CD4-positive, alpha-beta T cell treated with Interleukin-17A for 4 hours (primary cell): ENCODE measurements around the gene XIAP.
"Not testable (repeated sequence)": the region's sequence is repeated elsewhere in the genome, so short reads cannot be mapped to it uniquely, and the experiment has no call there.

Experiments
- DNase-seq: peaks from one replicate; pipeline ENCODE4 v3.0.0-alpha.2; 2020; ENCODE audit warnings: mixed read lengths

XIAP gene

GRCh38 chrX:123859846-123860838 is at the start of gene XIAP:
Gene XIAP, plus strand, starts transcription at chrX:123860053. Its CDS starts 25,610 bp downstream, at chrX:123885663.
- peak; percentile 58 for DNase-seq

- no peak for DNase-seq
These were observed 45.5 kb upstream of the XIAP start for GRCh38 chrX:123814343-123814742.

GRCh38 chrX:123814934-123815394 is 44.9 kb upstream of the XIAP start:
- not testable (repeated sequence) for DNase-seq

- no peak for DNase-seq
These were observed 42.5 kb upstream of the XIAP start for GRCh38 chrX:123817288-123817894.

GRCh38 chrX:123818243-123818642 is 41.6 kb upstream of the XIAP start:
- DNase-seq, result no peak

GRCh38 chrX:123822965-123823364 is 36.9 kb upstream of the XIAP start:
- DNase-seq, result no peak

- no peak for DNase-seq
These were observed 29.5 kb upstream of the XIAP start for GRCh38 chrX:123830309-123830708.

- DNase-seq, result peak; percentile 70
These were observed 26.5 kb upstream of the XIAP start for GRCh38 chrX:123833387-123833786.

- DNase-seq, result no peak
These were observed 25.7 kb upstream of the XIAP start for GRCh38 chrX:123834116-123834515.

- DNase-seq, result no peak
These were observed 24.0 kb upstream of the XIAP start for GRCh38 chrX:123835661-123836371.

- DNase-seq, result not testable (repeated sequence)
These were observed 14.7 kb upstream of the XIAP start for GRCh38 chrX:123845129-123845528.

GRCh38 chrX:123846577-123847038 is 13.2 kb upstream of the XIAP start:
- DNase-seq, result no peak

- DNase-seq, result no peak
These were observed 12.8 kb upstream of the XIAP start for GRCh38 chrX:123847056-123847455.

- DNase-seq, result no peak
These were observed 10.8 kb upstream of the XIAP start for GRCh38 chrX:123849096-123849495.

- DNase-seq, result not testable (repeated sequence)
These were observed 9.9 kb upstream of the XIAP start for GRCh38 chrX:123849906-123850305.

- no peak for DNase-seq
These were observed 8.8 kb upstream of the XIAP start for GRCh38 chrX:123851079-123851478.

- DNase-seq, result no peak
These were observed 5.5 kb upstream of the XIAP start for GRCh38 chrX:123854329-123854728.

GRCh38 chrX:123859409-123859845 is 426 bp upstream of the XIAP start:
- DNase-seq, result peak; percentile 72

- DNase-seq, result no peak
These were observed 1.1 kb downstream of the XIAP start for GRCh38 chrX:123860983-123861382.

GRCh38 chrX:123869488-123869887 is 9.6 kb downstream of the XIAP start:
- no peak for DNase-seq

- no peak for DNase-seq
These were observed 11.5 kb downstream of the XIAP start for GRCh38 chrX:123871309-123871708.

- no peak for DNase-seq
These were observed 14.1 kb downstream of the XIAP start for GRCh38 chrX:123873956-123874355.

- no peak for DNase-seq
These were observed 16.3 kb downstream of the XIAP start for GRCh38 chrX:123876177-123876576.
